Measurements from ENCODE around the gene FILIP1L.
A peak's percentile ranks its signal among the peaks of the same experiment; 100 is the strongest.
"Not testable (repeated sequence)": the region's sequence is repeated elsewhere in the genome, so short reads cannot be mapped to it uniquely, and the experiment has no call there.

FILIP1L gene

DNA sequence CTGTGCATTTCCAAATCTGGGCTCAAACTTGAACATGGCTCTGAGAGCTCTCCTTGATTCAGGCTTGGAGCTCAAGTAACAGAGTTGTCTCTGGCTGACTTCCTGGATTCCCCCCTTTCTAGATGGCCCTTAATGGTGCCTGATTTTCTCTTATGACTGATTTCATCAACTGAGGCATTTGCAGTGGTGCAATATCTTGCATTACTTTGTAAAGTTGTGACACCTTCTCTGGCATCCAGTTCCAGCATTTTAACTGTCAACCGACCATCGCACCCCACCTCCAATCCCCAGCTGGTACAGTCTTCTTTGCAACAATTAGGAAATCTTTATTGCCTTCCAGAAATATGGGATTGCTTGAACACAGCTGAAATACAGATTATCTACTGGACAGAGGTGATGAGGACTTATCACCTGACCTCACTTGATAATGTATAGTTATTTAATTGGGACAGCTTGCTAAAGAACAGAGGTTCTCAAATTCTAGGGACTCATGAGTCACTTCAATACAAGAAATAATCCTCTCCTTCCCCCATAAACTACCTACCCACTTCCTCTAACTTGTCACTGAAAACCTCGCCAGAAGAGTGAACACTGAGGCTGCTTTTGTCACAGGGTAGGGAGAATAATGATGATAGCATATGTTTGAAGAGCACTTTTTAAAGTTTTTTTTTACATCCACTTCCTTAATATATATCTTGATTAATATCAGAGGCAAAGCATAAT is 41.8 kb downstream of the FILIP1L start:
- no peak for DNase-seq

DNA sequence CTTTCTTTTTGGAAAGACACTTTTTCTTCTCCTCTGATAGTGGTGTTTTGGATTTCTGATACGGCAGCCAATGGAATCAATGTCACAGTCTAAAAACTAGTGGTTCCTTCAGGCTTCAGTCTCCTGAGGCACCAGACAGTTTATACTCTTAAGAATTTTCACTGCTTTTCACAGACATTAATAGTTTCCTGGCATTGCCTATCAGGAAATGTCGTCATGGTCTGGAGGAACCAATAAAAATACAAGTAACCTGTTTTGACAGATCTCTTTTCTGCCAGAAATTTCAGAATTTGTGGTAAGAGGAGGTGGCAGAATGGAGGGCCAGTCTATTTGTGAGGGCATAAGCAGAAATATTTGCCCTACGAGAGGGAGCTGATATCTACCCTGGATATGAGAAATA is 44.8 kb downstream of the FILIP1L start:
- DNase-seq: no peak

DNA sequence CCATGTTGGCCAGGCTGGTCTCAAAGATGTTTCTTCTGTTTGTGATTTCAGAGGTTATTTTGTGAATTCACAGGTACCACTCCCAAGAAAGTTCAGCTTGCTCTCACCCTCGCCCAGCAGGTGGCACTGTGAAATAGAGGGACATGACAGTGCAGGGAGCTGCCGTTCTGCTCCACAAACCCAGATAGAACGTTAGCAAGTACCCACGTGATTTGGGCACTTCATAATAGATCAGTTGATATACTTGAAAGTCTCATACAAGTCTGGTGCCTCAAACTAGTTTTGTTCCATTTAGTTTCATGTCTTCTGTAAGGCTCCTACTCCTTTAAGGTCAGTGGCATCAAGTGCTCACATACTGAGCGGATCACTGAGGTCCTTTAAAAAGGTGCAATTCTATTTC is 45.5 kb downstream of the FILIP1L start:
- peak; percentile 63 for DNase-seq

DNA sequence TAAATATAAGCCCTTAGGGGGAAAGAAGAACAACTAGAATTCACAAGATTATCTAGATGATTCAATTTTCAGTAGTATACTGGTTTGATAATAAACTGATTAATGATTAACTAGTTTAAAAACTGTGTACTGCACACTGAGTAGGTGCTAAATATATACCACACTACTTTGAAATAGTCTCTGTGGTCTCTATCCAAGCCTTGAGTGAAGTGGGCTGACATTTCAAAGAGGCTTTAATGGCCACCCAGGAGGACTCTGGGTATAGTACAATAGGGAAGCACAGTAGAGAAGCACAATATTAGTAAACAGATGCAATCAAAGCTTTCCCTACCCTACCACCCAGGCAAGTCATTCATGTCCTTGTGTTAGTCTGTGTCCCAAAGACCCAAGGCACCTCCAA is 46.7 kb downstream of the FILIP1L start:
- no peak for DNase-seq

DNA sequence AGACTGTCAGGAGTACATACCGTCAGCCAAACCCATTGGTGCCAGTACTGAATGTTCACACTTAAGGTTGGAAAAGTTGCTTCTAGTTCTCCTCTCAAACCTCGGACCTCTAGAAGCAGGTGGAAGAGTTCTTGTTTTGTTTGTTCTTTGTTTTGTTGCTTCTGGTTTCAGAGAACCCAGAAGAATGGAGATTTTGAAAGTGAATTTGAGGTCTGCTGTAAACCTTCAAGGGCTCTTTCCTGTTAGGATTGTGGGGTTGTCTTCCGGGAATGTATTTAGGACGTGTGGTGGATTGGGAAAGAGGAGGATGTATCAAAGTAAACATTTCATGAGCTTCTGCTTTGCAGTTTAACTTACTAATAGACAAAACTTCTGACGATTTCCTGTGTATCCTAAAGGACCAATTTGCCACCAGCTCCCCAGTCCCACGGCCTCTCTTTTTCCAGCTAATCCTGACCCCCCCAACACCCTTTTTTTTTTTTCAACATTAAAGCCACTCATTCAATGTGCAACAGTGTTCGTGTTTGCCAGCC is 50.3 kb downstream of the FILIP1L start:
- no peak for DNase-seq

DNA sequence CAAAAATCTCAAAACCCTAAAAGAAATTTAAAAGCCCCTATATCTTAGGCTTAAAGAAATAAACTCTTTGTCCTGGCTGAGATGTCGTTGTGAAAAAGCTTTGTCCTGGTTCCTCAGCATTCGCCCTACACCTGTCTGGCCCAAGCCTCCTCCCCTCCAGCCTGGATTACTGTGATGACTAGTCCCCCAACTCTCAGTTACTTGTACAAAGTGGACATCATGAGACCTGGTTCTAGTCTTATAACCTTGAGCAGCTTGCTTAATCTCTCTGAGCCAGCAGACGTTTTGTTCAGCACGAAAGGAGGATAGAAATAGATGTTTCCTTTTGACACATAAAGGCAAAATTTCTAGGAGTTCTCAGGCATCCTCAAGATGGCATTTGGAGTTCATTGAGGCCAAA is 51.6 kb downstream of the FILIP1L start:
- no peak for DNase-seq

DNA sequence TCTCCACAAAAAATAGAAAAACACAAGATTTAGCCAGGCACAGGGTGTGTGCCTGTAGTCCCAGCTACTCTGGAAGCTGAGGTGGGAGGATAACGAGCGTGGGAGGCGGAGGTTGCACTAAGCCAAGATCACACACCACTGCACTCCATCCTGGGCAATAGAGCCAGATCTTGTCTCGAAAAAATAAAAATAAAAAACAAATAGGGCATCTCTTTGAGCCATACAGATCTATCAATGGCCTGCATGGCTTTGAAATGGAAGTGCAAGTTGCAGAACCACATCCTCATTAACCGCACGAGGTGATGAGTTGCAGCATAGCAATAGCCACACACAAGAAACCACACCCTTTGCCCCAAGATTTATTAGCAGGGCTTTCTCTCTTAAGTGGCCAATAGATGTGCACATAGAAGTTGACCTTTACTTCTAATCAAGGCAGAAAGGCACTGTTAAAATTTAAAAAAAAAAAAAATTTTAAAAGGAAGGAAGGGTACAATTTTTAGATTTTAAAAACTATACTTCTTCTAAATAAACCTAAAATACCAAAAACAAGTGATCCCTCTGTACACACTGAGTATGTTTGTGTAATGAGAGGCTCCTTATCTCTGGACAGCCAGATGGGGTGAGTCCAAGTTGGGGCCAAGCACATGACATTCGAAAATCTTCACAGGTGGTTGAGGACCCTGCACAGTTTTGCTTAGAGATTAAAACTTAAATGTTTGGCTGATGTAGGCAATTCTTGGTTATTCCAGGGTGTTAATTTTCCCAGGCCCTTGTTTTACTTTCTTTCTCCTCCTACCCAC is 53.4 kb downstream of the FILIP1L start:
- DNase-seq: no peak

DNA sequence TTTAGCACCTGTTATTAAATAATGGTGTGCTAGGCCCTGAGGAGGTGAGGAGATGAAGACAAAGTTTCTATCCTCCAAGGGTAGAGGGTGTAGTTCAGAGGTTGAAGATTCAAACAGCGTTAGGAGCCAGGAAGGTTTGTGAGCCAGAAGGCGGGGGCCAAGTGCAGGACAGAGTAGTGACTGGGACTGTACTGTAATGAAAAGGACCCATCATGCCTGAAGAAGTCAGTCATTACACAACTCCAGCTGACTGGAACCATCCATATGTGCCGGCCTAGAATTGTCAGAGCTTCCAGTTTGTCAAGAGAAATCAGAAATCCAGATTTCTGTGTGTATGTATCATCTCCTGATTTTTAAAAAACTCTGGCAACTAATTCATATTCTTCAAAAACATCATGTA is 54.8 kb downstream of the FILIP1L start:
- no peak for DNase-seq

DNA sequence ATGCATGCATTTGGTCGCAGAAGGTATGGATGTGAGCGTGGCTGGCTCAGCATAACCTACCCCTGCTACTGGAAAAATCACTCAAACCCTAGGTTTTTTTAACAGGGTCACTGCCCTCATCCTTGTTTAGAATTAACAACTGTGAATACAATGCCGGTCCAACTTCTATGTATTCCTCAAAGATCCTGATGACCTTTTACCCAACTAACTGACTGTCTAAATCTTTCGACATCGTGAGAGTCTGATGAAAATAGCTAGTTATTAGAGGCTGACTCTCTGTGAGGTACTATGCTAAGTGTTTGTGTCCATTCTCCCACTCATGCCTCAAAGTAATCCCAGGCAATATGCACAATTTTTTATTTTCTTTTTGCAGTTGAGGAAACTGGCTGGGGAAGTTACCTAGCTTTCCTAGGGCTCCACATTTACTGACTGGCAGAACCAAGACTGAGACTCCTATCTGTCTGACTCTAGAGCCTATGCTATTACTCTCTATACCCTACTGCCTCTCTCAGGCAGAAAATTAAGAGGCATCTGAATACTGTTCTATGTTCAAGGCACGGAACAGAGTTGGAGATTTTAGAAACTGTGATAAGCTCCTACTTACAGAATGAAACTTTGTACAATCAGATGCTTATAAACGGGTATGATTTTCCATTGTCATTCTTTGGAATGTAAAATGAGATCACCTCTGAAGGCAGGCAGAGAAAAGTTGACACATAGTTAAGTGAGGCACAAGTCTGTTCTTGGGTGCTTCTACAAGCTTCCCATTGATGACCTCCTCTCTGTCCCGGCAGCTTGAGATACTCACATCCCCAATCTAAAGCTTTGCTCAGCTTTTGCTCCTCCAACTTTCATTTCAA is 56.4 kb downstream of the FILIP1L start:
- no peak for DNase-seq

DNA sequence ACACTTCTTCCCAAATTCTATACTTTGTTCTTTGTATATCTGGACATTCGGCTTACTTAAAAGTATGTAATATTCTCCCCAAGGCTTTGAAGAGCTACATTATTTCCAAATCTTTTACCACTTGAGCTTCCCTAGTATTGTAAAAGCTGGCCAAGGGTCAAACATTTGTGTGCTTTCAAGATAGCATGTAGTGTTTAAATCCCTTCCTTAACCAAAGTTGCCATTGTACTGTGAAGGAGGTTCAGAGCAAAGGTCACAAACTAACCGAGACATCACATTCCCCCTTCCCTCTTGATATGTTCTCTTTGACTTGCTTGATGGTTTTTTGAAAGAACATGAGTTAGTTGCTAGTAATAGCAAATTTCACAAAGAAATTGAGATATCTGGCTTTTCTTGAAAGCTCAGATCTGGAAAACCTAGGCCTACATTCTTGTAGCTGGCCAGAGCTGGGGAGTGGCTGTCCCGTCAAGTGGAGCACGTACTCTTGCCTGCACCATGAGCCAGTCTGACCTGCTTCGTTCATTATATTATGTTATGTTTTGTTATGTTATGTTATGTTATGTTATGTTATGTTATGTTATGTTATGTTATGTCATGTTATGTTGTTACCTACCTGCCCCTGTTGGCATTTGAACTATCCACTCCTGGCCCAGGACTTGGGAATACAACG is 60.2 kb downstream of the FILIP1L start:
- no peak for DNase-seq

DNA sequence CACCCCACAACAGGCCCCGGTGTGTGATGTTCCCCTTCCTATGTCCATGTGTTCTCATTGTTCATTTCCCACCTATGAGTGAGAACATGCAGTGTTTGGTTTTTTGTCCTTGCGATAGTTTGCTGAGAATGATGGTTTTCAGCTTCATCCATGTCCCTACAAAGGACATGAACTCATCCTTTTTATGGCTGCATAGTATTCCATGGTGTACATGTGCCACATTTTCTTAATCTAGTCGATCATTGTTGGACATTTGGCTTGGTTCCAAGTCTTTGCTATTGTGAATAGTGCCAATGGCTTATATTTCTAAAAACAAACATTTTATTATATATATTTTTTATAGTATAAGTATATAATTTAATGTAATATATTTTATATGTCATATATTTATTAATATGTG is 62.8 kb downstream of the FILIP1L start:
- not testable (repeated sequence) for DNase-seq

DNA sequence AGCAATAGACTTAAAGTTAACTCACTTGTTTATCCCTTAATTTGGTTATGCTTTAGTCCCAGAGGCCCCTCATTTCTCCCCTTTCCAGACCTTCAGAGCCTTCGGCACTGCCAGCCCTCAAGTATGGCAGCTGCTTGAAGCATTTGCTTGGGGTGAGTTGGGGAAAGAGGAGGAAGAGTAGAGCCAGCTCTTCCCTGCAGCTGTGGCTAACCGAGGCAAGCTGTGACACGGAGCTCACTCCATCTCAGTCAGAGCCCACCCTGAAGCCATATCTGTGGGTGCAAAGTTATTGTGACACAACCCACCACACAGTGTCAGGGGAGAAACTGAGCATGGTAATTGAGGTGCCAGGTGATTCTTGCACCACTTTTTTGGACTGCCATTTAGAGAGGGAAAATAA is 66.1 kb downstream of the FILIP1L start:
- DNase-seq: no peak

DNA sequence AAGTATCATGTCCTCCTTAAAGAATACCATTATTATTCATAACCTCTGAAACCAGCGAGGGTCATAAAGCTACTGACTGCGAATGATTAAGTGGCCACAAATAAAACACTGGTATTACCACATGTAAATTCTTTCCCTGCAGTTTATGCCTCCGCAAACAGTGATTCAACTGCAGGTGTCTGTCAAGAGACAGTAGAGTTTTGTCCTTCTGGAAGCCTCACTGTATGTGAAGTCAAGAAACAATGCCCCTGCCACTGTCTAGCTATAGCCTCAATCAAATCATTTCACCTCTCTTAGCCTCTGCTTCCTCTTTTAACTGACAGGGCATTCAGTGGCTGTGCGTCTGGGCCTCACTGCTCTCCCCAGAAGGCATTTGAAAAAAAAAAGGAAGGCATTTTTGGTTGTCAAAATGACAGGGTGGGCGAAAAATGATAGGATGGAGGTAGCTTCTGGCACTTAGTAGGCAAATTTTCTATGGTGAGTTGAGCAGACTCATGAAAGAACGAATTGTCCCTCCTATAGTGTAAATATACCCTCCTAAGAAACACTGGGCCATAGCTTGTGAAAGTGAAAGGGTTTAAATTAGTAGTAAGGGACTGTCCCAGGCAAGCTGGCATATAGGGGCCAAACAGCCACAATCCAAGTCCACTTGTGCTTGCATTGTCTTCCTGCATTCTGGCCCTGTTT is 66.7 kb downstream of the FILIP1L start:
- DNase-seq: no peak

DNA sequence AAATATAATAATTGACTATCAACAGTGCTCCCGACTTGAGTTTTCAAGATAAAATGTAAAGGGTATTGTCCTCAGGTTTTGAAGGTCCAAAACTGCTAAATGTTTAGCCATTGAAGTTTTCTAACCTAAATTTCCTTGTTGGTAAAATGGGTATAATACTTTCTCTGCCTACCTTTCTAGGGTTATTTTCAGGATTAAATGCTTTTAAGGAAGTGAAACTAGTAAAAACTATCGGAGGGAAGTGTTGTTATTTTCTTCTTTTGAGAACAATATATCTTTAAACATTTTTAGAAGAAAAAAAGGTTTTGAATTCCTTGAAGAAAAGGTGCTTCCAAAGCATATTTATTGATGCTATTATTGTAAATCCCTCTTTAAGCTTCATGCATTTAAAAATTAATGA is 67.3 kb downstream of the FILIP1L start:
- no peak for DNase-seq

DNA sequence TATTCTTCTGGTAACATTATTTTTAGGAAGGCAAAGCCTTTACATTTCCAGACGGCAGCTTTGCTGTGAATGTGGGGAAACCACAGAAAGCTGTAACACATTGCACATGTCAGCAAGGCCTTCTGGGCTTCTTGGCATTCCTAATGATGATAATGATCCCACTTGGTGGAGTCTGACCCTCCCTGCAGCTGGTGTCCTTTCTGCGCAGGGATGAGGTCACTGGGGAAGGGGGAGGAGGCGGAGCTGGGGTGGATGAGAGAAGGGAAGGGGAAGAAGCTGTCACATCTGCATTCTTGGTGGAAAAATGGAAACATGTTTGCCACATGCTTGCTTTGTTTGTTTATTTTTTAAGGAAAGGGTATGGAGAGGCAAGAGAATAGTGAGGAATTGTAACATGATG is 68.6 kb downstream of the FILIP1L start:
- DNase-seq: no peak

DNA sequence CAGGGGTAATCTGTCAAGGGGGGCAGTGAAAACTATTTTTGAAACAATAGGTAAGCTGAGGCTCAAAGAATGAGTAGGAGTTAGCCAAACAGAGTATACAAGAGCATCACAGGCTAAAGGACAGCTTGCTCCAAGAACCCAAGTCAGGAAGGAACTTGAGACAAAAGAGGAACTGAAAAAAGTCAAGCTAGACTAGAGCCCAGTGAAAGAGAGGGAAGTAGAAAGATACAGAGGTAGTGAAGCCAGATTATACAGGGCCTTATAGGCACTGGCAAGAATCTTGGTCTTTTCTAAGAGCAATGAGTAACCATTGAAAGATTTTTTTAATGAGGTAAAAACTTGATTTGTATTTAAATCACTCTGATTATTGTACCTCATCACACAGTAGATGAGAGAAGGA is 69.9 kb downstream of the FILIP1L start:
- DNase-seq: no peak

DNA sequence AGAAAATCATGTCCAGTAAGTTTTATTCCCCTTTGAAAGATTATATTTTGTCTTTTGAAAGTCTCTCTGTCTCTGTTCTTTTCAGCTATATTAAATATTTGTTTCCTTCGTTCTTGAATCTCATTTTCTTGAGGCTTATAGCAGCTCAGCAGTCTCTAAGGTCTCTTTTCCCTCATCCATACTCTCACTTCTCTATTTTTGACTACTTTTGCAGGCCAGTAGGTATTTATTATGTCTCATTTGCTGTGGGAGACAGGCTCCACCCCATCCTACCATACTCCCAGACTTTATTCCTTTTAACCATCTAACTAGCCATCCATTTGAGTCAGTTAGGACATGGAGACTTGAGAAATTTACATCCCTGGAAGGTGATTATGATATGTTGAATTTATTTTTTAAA is 71.0 kb downstream of the FILIP1L start:
- DNase-seq: no peak

DNA sequence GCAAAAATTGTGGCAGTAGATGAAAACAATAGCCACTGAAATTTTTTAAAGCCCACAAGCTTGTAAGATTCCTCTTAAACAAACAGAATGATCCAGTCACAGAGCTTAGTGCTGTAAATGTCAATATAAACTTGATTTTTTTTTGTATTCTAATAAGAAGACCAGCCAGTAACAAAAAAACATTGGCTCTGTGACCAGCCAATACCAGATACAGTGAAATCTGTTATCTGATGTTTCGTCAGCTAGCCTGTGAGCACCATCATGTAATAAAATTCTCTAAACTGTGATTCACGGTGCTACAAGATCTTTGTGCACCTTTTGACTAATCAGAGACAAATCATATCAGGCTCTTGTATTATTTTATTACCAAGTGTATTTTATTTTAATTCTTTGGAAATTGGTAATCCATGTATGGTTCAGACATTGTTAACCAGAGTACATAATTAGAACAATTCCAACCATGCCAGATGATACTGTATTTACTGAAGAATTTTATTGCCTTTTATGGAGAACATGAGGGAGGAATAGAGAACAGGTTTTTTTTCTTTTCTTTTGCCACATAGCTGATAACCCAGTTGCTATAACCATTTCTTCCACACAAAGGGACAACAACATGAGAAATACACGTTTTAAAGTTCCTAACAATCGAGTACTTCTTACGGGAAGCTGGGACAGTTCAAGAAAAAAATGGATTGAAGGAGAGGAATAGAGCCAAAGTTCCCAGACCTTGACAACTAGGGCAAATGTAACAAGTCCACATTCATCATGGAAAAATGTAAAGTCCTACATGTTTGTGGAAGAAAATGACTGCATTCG is 71.9 kb downstream of the FILIP1L start:
- DNase-seq: no peak

DNA sequence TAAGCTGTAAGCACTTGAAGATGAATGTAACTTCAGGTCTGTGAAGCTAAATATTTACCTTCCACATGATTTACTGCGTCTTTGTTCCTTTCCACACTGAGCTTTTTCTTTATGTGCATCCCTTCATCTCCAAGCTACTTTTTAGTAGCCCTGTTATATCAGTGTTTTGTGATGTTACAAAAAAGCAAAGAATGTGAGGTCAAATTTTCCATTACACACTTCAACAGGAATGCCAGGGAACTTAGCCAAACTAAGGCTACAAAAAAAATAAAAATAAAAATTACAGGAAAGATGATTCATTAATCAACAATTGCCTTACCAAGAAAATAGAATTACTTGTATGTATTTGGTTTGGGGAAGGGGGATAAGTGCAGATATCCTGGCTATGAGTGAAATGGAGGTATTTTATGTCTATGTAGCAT is 73.0 kb downstream of the FILIP1L start:
- no peak for DNase-seq

DNA sequence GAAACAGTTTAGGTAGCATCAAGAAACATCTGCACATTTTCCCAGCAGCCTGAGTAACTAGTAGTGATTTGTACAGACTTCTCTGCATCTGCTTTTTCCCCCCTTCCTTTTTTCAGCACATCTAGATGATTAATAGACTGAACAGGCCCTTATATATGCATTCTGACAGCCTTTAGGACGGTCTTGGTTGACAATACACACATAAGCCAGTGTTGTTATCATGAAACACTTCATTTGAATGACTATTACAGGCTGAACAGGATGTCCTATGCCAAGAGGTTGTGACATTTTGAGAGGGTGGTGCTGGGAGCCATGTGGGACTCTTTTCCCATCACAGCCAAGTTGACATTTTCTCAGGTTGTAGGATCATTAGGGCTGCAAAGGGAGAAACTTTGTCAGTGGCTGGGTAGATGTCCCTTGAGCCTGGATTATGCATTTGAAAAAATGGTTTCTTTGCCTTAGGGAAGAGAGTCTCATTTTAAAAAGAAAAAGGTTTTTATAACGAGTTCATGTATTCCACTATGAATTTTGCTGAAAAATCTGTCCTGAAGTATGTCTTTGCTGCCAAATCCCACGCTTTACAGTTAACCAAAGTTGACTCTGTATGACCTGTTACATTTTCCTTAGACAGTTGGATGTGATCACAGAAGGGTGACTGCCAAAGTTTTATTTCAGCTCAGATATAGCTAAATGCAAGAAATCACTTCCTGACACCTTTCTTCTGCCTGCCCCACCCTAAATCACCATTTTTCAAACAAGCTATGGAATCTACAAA is 73.7 kb downstream of the FILIP1L start:
- DNase-seq: no peak
